ENCODE measurements around the gene FTHL17. TPM values are rescaled to one million over a fixed set of nuclear protein-coding genes. Genes with fewer than 3 reads are reported as not detected.

FTHL17 gene
- total RNA-seq, 3 donors from 2014 or later (not counting 1 experiment from before 2014, with no cell fraction given): not detected

DNA sequence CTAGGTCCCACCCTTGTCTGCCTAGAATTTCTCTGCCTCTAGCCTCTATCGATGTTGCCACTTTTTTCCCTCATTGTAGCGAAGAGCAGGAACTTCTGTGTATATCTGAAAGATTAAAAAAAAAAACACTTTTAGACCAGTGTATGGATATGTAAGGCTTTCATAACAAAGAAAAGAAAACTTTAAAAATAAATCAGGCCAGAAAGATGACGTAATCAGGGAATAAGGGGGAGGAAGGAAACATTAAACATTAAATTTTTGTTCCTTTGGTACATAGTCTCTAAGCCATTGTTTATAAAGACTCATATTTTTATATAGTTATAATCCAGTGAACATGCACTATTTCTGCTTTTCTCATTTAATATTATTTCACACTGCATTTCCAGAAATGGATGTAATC lies 26.2 kb upstream of the FTHL17 start:
- TF ChIP-seq, protein P1, sequence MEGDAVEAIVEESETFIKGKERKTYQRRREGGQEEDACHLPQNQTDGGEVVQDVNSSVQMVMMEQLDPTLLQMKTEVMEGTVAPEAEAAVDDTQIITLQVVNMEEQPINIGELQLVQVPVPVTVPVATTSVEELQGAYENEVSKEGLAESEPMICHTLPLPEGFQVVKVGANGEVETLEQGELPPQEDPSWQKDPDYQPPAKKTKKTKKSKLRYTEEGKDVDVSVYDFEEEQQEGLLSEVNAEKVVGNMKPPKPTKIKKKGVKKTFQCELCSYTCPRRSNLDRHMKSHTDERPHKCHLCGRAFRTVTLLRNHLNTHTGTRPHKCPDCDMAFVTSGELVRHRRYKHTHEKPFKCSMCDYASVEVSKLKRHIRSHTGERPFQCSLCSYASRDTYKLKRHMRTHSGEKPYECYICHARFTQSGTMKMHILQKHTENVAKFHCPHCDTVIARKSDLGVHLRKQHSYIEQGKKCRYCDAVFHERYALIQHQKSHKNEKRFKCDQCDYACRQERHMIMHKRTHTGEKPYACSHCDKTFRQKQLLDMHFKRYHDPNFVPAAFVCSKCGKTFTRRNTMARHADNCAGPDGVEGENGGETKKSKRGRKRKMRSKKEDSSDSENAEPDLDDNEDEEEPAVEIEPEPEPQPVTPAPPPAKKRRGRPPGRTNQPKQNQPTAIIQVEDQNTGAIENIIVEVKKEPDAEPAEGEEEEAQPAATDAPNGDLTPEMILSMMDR (IDR thresholded peaks at IDR 0.05): no peak
- Mint-ChIP-seq H3K36me3 (no peaks in the 10 kb centered on the region), H3K27ac (no peak overlapping the region), H3K4me3 (no peak overlapping the region), H3K4me1 (no peaks in the 10 kb centered on the region), H3K9me3 (peaks cover 0 to 2% of the 10 kb centered on the region in 2 donors), H3K27me3 (ENCODE audit: low read depth in 2 of 2) (no peaks in the 10 kb centered on the region)
- H3K27ac ChIP-seq (ENCODE audit: low read length): no peak overlapping the region
- no peaks in the 10 kb centered on the region for H3K9me3 ChIP-seq (ENCODE audit: control insufficient read depth, insufficient read depth, low read length)
- no peaks in the 10 kb centered on the region for H3K4me1 ChIP-seq (ENCODE audit: control insufficient read depth, insufficient read depth, low read length)
- no CpG with 5 or more reads among the region's 3 CpGs for WGBS (ENCODE audit: insufficient coverage)
- no peaks in the 10 kb centered on the region for H3K36me3 ChIP-seq (ENCODE audit: control insufficient read depth, insufficient read depth, low read length)
- DNase-seq (no peak), ATAC-seq (no peak)
- H3K27me3 ChIP-seq (ENCODE audit: control insufficient read depth, insufficient read depth, low read length): no peaks in the 10 kb centered on the region
- intact Hi-C loops (cut with micrococcal nuclease): no loop called here
- H3K4me3 ChIP-seq (ENCODE audit: low read length): no peak overlapping the region

DNA sequence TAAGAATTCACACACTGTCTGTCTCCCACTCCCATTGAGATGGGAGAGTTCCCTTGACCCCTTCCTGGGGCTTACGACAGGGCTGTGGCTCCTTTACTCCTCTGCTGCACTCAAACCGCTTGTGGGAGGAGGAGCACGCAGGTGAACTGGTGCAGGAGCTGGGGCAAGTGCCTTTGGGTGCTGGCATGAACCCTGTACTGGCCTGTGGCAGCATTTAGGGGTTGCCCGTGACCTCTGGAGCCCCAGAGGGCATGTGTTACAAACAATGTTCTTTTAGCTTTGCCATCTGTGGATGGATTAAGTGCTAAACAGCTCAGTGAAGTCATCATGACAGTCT lies 21.8 kb upstream of the FTHL17 start:
- intact Hi-C loops (cut with micrococcal nuclease): no loop called here
- H3K4me1 ChIP-seq (ENCODE audit: control insufficient read depth, insufficient read depth, low read length): no peaks in the 10 kb centered on the region
- Mint-ChIP-seq H3K4me3 (no peak overlapping the region), H3K27ac (no peak overlapping the region), H3K27me3 (ENCODE audit: low read depth in 2 of 2) (no peaks in the 10 kb centered on the region), H3K9me3 (peaks cover 0 to 2% of the 10 kb centered on the region in 2 donors), H3K4me1 (no peaks in the 10 kb centered on the region), H3K36me3 (no peaks in the 10 kb centered on the region)
- H3K36me3 ChIP-seq (ENCODE audit: control insufficient read depth, insufficient read depth, low read length): no peaks in the 10 kb centered on the region
- no peak overlapping the region for H3K4me3 ChIP-seq (ENCODE audit: low read length)
- no peaks in the 10 kb centered on the region for H3K9me3 ChIP-seq (ENCODE audit: control insufficient read depth, insufficient read depth, low read length)
- no peak overlapping the region for H3K27ac ChIP-seq (ENCODE audit: low read length)
- ATAC-seq (no peak), DNase-seq (no peak)
- TF ChIP-seq, protein P1 (IDR thresholded peaks at IDR 0.05): no peak
- 95% methylated on average over 4 of the region's 4 CpGs for WGBS (ENCODE audit: insufficient coverage)
- H3K27me3 ChIP-seq (ENCODE audit: control insufficient read depth, insufficient read depth, low read length): no peaks in the 10 kb centered on the region

DNA sequence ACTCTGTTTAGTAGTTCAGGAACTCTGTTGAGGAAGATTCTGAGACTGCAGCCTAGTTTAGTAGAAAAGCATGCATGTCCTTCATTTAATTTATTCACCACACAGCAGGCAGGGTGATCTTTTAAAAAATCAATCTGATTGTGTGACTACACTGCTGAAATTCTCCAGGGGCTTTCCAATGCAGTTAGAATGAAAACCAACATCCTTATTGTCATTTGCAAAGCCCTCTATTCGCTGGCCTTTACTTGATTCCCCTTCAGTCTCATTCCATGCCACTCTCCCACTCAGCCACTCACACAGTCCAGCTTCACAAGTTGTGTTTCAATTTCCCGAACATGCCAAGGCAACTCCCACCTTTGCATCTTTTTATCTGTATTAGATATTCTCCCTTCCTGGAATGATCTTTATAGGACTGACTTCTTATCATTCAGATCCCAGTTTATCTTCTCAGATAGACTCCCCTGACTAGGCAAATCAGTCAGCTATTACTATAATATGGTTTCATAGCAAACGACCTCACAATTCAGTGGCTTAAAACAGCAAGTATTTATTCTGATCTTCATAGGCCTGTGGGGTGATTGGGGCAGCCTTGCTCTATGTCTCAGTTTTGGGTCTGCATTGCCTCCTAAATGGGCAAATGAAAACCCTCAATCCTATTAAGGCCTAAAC lies 21.3 kb upstream of the FTHL17 start:
- Histone ChIP-seq H3K9me3 (ENCODE audit: control insufficient read depth, insufficient read depth, low read length) (no peaks in the 10 kb centered on the region), H3K4me3 (ENCODE audit: low read length) (no peak overlapping the region), H3K27me3 (ENCODE audit: control insufficient read depth, insufficient read depth, low read length) (no peaks in the 10 kb centered on the region), H3K36me3 (ENCODE audit: control insufficient read depth, insufficient read depth, low read length) (no peaks in the 10 kb centered on the region), H3K27ac (ENCODE audit: low read length) (no peak overlapping the region), H3K4me1 (ENCODE audit: control insufficient read depth, insufficient read depth, low read length) (no peaks in the 10 kb centered on the region)
- Mint-ChIP-seq H3K9me3 (peaks cover 0 to 2% of the 10 kb centered on the region in 2 donors), H3K36me3 (no peaks in the 10 kb centered on the region), H3K27ac (no peak overlapping the region), H3K4me1 (no peaks in the 10 kb centered on the region), H3K27me3 (ENCODE audit: low read depth in 2 of 2) (no peaks in the 10 kb centered on the region), H3K4me3 (no peak overlapping the region)
- TF ChIP-seq, protein P1 (IDR thresholded peaks at IDR 0.05): no peak
- 56% methylated on average over 2 of the region's 3 CpGs for WGBS (ENCODE audit: insufficient coverage)
- intact Hi-C loops (cut with micrococcal nuclease): no loop called here
- DNase-seq (no peak), ATAC-seq (no peak)

DNA sequence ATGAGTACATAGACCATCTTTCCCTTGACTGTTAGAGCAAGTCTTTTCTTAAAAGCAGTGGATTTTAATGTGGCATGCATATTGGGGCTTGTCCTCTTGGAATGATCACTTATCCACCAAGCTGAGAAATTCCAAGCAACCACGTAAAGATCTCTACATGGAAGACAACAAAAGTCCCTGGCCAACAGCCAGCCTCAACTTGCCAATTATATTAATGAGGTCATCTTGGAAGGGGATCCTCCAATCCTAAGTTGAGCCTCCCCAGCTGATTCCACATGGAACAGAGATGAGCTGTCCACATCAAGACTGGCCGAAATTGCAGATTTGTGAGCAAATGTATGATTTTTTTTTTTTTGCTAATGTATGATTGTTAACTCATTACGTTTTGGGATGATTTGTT lies 20.6 kb upstream of the FTHL17 start:
- no peaks in the 10 kb centered on the region for H3K4me1 ChIP-seq (ENCODE audit: control insufficient read depth, insufficient read depth, low read length)
- H3K27me3 ChIP-seq (ENCODE audit: control insufficient read depth, insufficient read depth, low read length): no peaks in the 10 kb centered on the region
- H3K4me3 ChIP-seq (ENCODE audit: low read length): no peak overlapping the region
- Mint-ChIP-seq H3K4me3 (no peak overlapping the region), H3K27me3 (ENCODE audit: low read depth in 2 of 2) (no peaks in the 10 kb centered on the region), H3K36me3 (no peaks in the 10 kb centered on the region), H3K4me1 (no peaks in the 10 kb centered on the region), H3K9me3 (peaks cover 0 to 2% of the 10 kb centered on the region in 2 donors), H3K27ac (no peak overlapping the region)
- TF ChIP-seq, protein P1 (IDR thresholded peaks at IDR 0.05): no peak
- no peak overlapping the region for H3K27ac ChIP-seq (ENCODE audit: low read length)
- H3K9me3 ChIP-seq (ENCODE audit: control insufficient read depth, insufficient read depth, low read length): no peaks in the 10 kb centered on the region
- no CpG with 5 or more reads among the region's 3 CpGs for whole genome bisulfite sequencing (ENCODE audit: insufficient coverage)
- no peak for ATAC-seq
- no peak for DNase-seq
- no peaks in the 10 kb centered on the region for H3K36me3 ChIP-seq (ENCODE audit: control insufficient read depth, insufficient read depth, low read length)
- intact Hi-C loops (cut with micrococcal nuclease): no loop called here

Measured in natural killer cell (primary cell).